HG02588 (cell line): ENCODE results near the gene SPG7.
"Not testable (repeated sequence)": the region's sequence is repeated elsewhere in the genome, so short reads cannot be mapped to it uniquely, and the experiment has no call there.

Experiments used
- ATAC-seq: cut with Tn5 transposase; IDR thresholded peaks from one replicate; pipeline ENCODE4 v1.9.1; 2021; ENCODE audit warnings: mild to moderate bottlenecking, moderate library complexity; ENCODE audit not compliant: unreplicated experiment

The SPG7 gene

DNA sequence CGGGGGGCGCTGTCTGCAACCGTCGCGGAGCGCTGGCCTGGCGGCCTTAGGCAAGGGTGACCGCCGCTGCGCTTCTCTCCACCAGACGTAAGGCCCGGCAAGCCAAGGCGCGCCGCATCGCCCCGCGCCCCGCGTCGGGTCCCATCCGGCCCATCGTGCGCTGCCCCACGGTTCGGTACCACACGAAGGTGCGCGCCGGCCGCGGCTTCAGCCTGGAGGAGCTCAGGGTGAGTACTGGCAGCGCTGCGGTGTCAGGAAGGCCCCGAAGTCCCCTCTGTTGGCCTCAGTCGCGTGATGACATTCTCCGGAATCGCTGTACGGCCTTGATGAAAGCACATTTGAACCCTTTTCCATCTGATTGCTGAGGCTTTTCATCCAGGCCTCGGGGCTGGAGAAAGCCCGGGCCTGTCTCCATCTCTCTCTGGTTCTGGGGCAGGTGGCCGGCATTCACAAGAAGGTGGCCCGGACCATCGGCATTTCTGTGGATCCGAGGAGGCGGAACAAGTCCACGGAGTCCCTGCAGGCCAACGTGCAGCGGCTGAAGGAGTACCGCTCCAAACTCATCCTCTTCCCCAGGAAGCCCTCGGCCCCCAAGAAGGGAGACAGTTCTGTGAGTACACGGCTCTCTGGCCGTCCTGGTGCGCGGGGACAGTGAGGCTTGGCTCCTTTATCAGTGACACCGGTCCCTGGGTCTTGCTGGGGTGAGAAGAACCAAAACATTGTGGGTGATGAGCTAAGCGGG lies 53.1 kb downstream of the SPG7 start:
- ATAC-seq = no peak

DNA sequence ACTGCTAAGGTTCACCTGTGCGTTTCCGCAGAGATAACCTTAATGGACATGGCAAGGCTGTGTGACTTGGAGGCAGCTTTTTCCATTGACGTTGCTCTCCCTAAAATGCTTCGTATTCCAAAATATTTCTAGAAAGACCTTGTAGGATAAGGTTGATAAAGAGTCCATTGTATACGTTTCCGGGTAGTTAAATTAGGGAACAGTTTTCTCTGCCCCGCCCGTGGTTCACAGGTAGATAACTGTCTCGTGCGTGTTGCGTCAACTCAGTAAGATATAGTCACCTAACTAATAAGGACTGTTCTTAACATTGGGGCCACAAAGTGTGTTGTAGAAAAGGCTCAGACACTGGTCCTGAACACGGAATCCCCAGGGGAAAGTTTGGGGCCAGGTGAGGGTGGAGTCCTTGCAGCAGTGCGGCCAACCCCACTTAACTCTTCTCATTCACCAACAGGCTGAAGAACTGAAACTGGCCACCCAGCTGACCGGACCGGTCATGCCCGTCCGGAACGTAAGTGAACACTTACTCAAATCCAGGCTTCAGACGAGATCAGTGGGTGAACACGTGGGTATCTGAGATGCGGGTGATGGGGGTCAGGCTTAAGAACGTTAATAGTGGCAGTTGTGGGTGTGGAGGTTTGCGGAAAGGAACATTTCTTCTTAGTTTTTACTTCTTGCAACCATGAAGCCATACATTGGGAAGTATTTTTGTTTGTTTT lies 53.8 kb downstream of the SPG7 start:
- no peak for ATAC-seq

DNA sequence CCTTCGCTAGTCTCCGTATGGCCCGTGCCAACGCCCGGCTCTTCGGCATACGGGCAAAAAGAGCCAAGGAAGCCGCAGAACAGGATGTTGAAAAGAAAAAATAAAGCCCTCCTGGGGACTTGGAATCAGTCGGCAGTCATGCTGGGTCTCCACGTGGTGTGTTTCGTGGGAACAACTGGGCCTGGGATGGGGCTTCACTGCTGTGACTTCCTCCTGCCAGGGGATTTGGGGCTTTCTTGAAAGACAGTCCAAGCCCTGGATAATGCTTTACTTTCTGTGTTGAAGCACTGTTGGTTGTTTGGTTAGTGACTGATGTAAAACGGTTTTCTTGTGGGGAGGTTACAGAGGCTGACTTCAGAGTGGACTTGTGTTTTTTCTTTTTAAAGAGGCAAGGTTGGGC lies 54.7 kb downstream of the SPG7 start:
- no peak for ATAC-seq

DNA sequence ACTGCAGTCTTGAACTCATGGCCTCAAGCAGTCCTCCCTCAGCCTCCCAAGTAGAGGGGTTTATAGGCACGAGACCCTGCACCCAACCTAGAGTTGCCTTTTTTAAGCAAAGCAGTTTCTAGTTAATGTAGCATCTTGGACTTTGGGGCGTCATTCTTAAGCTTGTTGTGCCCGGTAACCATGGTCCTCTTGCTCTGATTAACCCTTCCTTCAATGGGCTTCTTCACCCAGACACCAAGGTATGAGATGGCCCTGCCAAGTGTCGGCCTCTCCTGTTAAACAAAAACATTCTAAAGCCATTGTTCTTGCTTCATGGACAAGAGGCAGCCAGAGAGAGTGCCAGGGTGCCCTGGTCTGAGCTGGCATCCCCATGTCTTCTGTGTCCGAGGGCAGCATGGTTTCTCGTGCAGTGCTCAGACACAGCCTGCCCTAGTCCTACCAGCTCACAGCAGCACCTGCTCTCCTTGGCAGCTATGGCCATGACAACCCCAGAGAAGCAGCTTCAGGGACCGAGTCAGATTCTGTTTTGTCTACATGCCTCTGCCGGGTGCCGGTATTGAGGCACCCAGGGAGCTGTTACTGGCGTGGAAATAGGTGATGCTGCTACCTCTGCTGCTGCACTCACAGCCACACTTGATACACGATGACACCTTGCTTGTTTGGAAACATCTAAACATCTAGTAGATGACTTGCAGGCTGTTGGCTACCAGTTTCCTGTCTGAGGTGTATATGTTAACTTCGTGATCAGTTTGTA lies 55.6 kb downstream of the SPG7 start:
- ATAC-seq = no peak

DNA sequence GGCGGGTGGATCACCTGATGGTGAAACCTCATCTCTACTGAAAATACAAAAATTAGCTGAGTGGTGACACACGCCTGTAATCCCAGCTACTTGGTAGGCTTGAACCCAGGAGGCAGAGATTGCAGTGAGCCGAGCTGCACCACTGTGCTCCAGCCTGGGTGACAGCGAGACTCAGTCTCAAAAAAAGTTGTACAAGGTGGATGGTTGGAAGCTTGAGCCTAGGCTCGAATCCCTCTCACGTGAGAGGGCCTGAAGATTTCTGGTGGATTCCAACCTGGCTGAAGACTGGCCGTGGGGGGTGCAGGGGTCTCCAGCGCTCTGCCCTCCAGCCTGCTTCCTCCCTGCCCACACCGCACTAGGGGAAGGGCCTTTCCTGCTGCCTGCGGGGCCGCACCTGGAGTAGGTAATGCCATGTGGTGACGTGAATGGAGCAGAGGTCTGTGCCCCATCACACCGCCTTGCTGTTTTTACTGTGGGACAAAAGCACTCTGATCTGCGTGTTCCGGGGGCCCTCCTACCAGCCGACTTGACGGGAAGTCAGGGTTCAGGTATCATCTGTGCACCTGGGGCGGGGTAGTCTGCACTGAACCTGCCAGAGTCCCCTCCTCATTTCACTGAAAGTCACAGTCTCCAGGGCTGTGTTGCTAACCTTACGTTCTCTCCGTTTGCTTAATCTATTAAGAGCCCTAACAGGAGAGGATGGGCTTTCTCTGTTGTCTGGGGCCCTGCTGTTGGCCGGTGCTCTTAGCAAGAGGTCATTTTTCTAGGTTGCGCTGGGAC lies 56.5 kb downstream of the SPG7 start:
- no peak for ATAC-seq

- no peak for ATAC-seq
Observed at GRCh38 chr16:89565256-89565505, 57.0 kb downstream of the SPG7 start.

DNA sequence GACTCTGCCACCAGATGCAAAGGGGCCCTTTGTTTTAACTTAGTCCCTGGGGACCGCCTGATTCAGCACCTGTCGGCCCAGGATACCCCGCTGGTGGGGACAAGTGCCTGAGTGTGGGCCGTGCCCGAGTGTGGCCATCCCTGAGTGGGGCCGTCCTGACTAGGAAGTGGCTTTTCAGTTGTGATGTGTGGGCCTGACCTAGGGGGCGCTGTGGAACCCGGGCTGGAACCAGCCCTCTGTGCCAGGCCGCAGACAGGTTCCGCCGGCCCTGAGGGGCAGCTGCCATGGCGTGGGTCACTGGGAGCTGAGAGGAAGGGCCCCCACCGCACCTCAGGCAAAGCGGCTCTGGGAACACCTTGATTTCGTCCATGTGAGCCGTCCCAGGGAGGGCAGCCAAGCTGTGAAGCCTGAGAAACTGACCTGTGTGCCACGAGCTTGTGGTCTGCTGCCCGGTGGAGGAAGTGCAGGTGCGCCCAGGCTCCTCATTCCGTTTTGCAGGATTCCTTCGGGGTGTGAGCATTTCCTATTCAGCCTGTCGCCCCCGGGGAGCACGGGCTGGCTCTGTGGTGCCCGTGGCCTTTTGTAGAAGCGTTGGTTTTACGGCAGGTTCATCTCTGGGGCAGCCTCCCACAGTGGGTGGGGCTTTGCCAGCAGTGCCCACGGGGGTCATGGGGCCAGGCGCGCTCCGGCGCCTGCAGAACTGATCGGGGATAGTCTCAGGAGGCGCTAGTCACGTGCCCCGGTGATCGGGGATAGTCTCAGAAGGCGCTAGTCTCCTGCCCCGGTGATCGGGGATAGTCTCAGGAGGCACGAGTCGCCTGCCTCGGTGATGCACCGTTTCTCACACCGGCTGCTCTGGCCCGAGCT lies 57.5 kb downstream of the SPG7 start:
- ATAC-seq = no peak

GRCh38 chr16:89567656-89568594 lies 59.7 kb downstream of the SPG7 start:
- no peak for ATAC-seq

- no peak for ATAC-seq
Observed at GRCh38 chr16:89569506-89570341, 61.5 kb downstream of the SPG7 start.

- ATAC-seq = no peak
Observed at GRCh38 chr16:89570342-89570923, 62.2 kb downstream of the SPG7 start.

DNA sequence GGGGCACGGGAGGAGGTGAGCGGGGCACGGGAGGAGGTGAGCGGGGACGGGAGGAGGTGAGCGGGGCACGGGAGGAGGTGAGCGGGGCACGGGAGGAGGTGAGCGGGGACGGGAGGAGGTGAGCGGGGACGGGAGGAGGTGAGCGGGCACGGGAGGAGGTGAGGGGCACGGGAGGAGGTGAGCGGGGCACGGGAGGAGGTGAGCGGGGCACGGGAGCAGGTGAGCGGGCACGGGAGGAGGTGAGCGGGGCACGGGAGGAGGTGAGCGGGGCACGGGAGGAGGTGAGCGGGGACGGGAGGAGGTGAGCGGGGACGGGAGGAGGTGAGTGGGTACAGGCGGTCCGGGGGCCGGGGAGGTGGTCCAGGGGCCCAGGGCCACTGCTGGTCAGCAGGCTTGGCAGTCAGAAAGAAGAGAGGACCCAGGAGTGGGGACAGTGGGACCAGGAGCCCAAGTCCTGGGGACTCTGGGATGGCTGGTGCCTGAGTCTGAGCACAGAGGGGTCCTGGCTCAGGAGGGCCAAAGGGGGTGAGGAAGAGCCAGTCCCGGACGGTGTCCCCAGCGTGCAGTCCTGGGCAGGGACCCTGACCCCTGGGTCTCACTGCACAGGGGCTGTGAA lies 62.9 kb downstream of the SPG7 start:
- not testable (repeated sequence) for ATAC-seq

DNA sequence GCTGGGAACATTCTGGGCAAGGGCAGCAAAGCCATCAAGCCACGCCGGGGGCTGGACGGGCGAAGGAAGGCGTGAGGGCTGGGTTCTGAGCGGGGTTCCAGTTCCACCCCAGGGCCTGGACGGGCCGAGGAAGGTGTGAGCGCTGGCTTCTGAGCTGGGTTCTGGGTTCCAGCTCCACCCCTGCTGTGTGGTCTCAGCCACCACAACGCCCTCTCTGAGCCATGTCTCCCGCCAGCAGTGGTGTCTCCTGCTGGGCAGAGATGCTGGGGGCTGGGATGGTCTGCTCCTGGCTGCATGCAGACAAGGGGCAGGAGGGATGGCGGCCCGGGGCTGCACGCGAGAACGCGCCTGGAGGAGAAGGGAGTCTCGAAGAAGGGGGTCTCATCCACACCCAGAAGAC lies 63.4 kb downstream of the SPG7 start:
- no peak for ATAC-seq

GRCh38 chr16:89572073-89572484 lies 63.9 kb downstream of the SPG7 start:
- no peak for ATAC-seq

- no peak for ATAC-seq
Observed at GRCh38 chr16:89572485-89573205, 64.4 kb downstream of the SPG7 start.

DNA sequence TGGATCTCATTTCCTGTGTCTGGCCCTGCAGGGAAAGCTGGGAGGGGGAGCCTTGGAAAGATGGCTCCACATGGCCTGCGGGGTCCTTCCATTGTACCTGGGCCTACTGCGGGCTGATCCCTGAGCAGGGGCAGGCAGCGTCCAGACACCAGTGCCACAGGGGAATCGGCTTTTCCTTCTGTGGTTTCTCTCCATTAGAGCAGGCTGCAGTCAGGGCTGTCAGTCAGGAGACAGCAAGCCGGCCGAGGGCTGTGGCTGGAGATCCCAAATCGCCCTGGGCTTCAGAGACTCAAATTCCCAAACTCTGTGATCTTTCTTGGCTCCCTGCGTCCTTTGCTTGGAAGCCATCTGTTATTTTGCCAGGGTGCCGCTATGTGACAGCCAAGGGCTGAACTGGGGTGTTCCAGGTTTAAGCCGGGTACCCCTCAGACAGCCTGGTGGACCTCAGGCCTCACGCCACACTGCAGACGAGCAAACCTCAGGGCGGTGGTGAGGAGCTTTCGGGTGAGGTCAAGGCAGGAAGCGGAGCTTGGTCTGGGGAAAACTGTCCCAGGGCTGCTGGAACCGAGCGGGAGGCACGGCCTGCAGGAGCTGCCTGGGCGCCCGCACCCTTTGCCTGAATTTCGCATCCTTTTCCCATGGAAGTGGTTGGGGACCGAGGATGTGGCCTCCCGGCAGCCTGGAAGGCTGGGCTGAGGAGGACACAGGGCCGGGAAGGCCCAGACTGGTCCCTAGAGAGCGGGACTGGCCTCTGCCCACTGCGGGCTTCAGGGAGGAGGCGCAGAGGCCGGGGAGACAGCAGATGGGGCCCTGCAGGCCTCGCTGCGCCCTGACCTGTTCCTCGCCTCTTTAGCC lies 65.8 kb downstream of the SPG7 start:
- no peak for ATAC-seq

- no peak for ATAC-seq
Observed at GRCh38 chr16:89574681-89575246, 66.6 kb downstream of the SPG7 start.
